GM21360 (cell line): ENCODE measurements around the gene SHISA6.

Experiments used
- ATAC-seq: cut with Tn5 transposase; IDR thresholded peaks from one replicate; pipeline ENCODE4 v1.9.1; 2021; ENCODE audit warnings: mild to moderate bottlenecking, moderate library complexity; ENCODE audit not compliant: unreplicated experiment

The SHISA6 gene

GRCh38 chr17:11264183-11264871 lies 23.3 kb downstream of the SHISA6 start:
- no peak for ATAC-seq

- no peak for ATAC-seq
Measured at GRCh38 chr17:11267999-11268575, 27.1 kb downstream of the SHISA6 start.

GRCh38 chr17:11269210-11269609 lies 28.2 kb downstream of the SHISA6 start:
- no peak for ATAC-seq

GRCh38 chr17:11272191-11272590 lies 31.2 kb downstream of the SHISA6 start:
- no peak for ATAC-seq

GRCh38 chr17:11273596-11273995 lies 32.6 kb downstream of the SHISA6 start:
- no peak for ATAC-seq

GRCh38 chr17:11274106-11274505 lies 33.1 kb downstream of the SHISA6 start:
- no peak for ATAC-seq

GRCh38 chr17:11276486-11276885 lies 35.5 kb downstream of the SHISA6 start:
- no peak for ATAC-seq

GRCh38 chr17:11278186-11278991 lies 37.4 kb downstream of the SHISA6 start:
- no peak for ATAC-seq

GRCh38 chr17:11278992-11279270 lies 37.9 kb downstream of the SHISA6 start:
- ATAC-seq = no peak

- ATAC-seq = no peak
Measured at GRCh38 chr17:11279776-11280344, 38.8 kb downstream of the SHISA6 start.

GRCh38 chr17:11282586-11282985 lies 41.6 kb downstream of the SHISA6 start:
- ATAC-seq = no peak

GRCh38 chr17:11284811-11285210 lies 43.8 kb downstream of the SHISA6 start:
- no peak for ATAC-seq

- no peak for ATAC-seq
Measured at GRCh38 chr17:11285946-11286345, 44.9 kb downstream of the SHISA6 start.

- no peak for ATAC-seq
Measured at GRCh38 chr17:11287791-11288190, 46.8 kb downstream of the SHISA6 start.

- ATAC-seq = no peak
Measured at GRCh38 chr17:11290814-11291213, 49.8 kb downstream of the SHISA6 start.

- no peak for ATAC-seq
Measured at GRCh38 chr17:11292491-11292890, 51.5 kb downstream of the SHISA6 start.

- ATAC-seq = no peak
Measured at GRCh38 chr17:11293480-11293879, 52.5 kb downstream of the SHISA6 start.

GRCh38 chr17:11294826-11295225 lies 53.8 kb downstream of the SHISA6 start:
- ATAC-seq = no peak

GRCh38 chr17:11296994-11297393 lies 56.0 kb downstream of the SHISA6 start:
- ATAC-seq = no peak

- no peak for ATAC-seq
Measured at GRCh38 chr17:11298401-11298800, 57.4 kb downstream of the SHISA6 start.

- no peak for ATAC-seq
Measured at GRCh38 chr17:11300201-11300600, 59.2 kb downstream of the SHISA6 start.

GRCh38 chr17:11300738-11301137 lies 59.7 kb downstream of the SHISA6 start:
- ATAC-seq = no peak
